Panc1 (cell line): ENCODE measurements around the gene PPP1CA. TPM values are rescaled to one million over a fixed set of nuclear protein-coding genes. Genes with fewer than 3 reads are reported as not detected.

Source experiments
- ATAC-seq: fragments of 200-7000 bp; cut with Tn5 transposase; 2 replicates; pipeline ENCODE4 v1.9.1; 2020; ENCODE audit warnings: mild to moderate bottlenecking, moderate library complexity
- BruUV-seq: library from RNA; stranded (reverse); fragments of 400-500 nt; replicated peaks from 2 replicates; lab custom pipeline; 2021; lab: Mats Ljungman, UMichigan
- CTCF ChIA-PET: fragments of 300-600 bp; sonication (Branson Sonifier 250); formaldehyde crosslinking; loops from one replicate; lab custom pipeline; 2022; ENCODE audit warnings: antibody characterized with exemption; lab: Charles Lee
- POLR2A ChIA-PET: fragments of 300-600 bp; sonication (Branson Sonifier 250); formaldehyde crosslinking; loops from one replicate; lab custom pipeline; 2022; ENCODE audit warnings: antibody characterized with exemption; lab: Charles Lee
- DNase-seq: peaks from one replicate; pipeline ENCODE4 v3.0.0-alpha.2; 2010; ENCODE audit warnings: low read depth, low spot score
- H3K27ac ChIP-seq: 2 replicates; pipeline ENCODE4 v1.5.1; 2011; ENCODE audit warnings: mild to moderate bottlenecking, low read length, inconsistent platforms
- H3K27me3 ChIP-seq: fragments of 200-500 bp; sonication (Bioruptor generic); 2 replicates; pipeline ENCODE4 v1.6.0; 2014; ENCODE audit warnings: low read length, inconsistent platforms; ENCODE audit not compliant: control insufficient read depth, insufficient read depth
- H3K36me3 ChIP-seq: fragments of 200-500 bp; sonication (Bioruptor generic); 2 replicates; pipeline ENCODE4 v1.5.1; 2014; ENCODE audit warnings: inconsistent platforms, mild to moderate bottlenecking, low read length, moderate library complexity; ENCODE audit not compliant: control insufficient read depth, insufficient read depth
- H3K4me1 ChIP-seq: 2 replicates; pipeline ENCODE4 v1.5.1; 2011; ENCODE audit warnings: inconsistent platforms, mild to moderate bottlenecking, low read length, moderate library complexity; ENCODE audit not compliant: control insufficient read depth, insufficient read depth
- H3K4me3 ChIP-seq, 2 experiments: 2 replicates each; pipeline ENCODE4 v1.5.1; 2011 to 2012; ENCODE audit warnings: low read depth in 2 of 2, low read length in 2 of 2, mild to moderate bottlenecking in 2 of 2, inconsistent platforms in 1 of 2, moderate library complexity in 1 of 2
- H3K9me3 ChIP-seq: fragments of 200-500 bp; sonication (Bioruptor generic); 2 replicates; pipeline ENCODE4 v1.5.1; 2014; ENCODE audit warnings: low read depth, mild to moderate bottlenecking, inconsistent platforms, low read length, moderate library complexity; ENCODE audit not compliant: control insufficient read depth, insufficient read depth
- CTCF ChIP-seq: fragments of 450-650 bp; IDR thresholded peaks from 2 replicates; pipeline ENCODE4 v1.5.1; 2017; ENCODE audit warnings: mild to moderate bottlenecking
- POLR2AphosphoS5 ChIP-seq: IDR thresholded peaks from 2 replicates; pipeline ENCODE4 v1.6.1; 2012; ENCODE audit warnings: mild to moderate bottlenecking, low read depth, low read length, moderate library complexity
- REST ChIP-seq, 2 experiments: IDR thresholded peaks; 2 replicates each; pipeline ENCODE4 v1.6.1; 2011 to 2012; ENCODE audit warnings: low read depth in 2 of 2, control low read depth in 1 of 2, low read length in 1 of 2, mild to moderate bottlenecking in 1 of 2, moderate library complexity in 1 of 2; ENCODE audit not compliant: insufficient read depth in 1 of 2
- SIN3A ChIP-seq: IDR thresholded peaks from 2 replicates; pipeline ENCODE4 v1.6.1; 2012; ENCODE audit warnings: low read depth, mild to moderate bottlenecking, low read length, moderate library complexity, borderline replicate concordance; ENCODE audit not compliant: insufficient read depth
- TCF7L2 ChIP-seq: IDR thresholded peaks from 2 replicates; pipeline ENCODE4 v1.6.1; 2011; ENCODE audit warnings: mild to moderate bottlenecking, low read depth, low read length, inconsistent platforms
- in situ Hi-C: cut with HindIII; loops from 2 replicates; pipeline ENCODE4 v1.10.0; 2016; ENCODE audit warnings: low sequenced_read_pairs, low pct_unique_long_range_greater_than_20kb
- intact Hi-C: fragments of 100-400 bp; cut with micrococcal nuclease; formaldehyde crosslinking; loops from one replicate; pipeline ENCODE4 v1.10.0; 2022; ENCODE audit not compliant: unreplicated experiment
- total RNA-seq: library from RNA; stranded (reverse); gene quantifications from one replicate; pipeline ENCODE4 v1.2.1, GENCODE V29; 2021; ENCODE audit not compliant: unreplicated experiment

PPP1CA gene
- total RNA-seq, 1 experiment from 2014 or later: 361 TPM

GRCh38 chr11:67441098-67441563 is 39.5 kb upstream of the PPP1CA start:
- DNase-seq (no peak), ATAC-seq (no peak)
- in situ Hi-C loops (no loop called here), intact Hi-C loops (no loop called here)
- ChIA-PET CTCF (no interaction called here), POLR2A (no interaction called here)
- TF ChIP-seq CTCF (no peak), POLR2AphosphoS5 (no peak), TCF7L2 (no peak), SIN3A (no peak), REST (IDR thresholded peaks at IDR 0.05; ENCODE audit: insufficient read depth in 1 of 2, low read depth in 2 of 2, low read length in 1 of 2) (no peak)
- Histone ChIP-seq H3K27ac (no peak overlapping the region; the same call in 1 of the 2 replicates), H3K4me3 (no peak overlapping the region), H3K4me1 (peaks cover 59% of the 10 kb centered on the region), H3K36me3 (peaks cover 2% of the 10 kb centered on the region; the same call in 1 of the 2 replicates), H3K27me3 (no peaks in the 10 kb centered on the region), H3K9me3 (no peaks in the 10 kb centered on the region)
- BruUV-seq: no TSS peak

- intact Hi-C loops (no loop called here), in situ Hi-C loops (no loop called here)
- ATAC-seq: no peak
- Histone ChIP-seq H3K27me3 (no peaks in the 10 kb centered on the region), H3K27ac (peak overlapping the region; percentile 45; the same call in 1 of the 2 replicates), H3K4me1 (peaks cover 64% of the 10 kb centered on the region), H3K4me3 (no peak overlapping the region), H3K9me3 (no peaks in the 10 kb centered on the region), H3K36me3 (peaks cover 2% of the 10 kb centered on the region; the same call in 1 of the 2 replicates)
- POLR2A ChIA-PET: no interaction called here
- no peak for DNase-seq
- TSS peak; percentile 65 for BruUV-seq
- CTCF ChIA-PET: no interaction called here
- no peak for TF ChIP-seq REST (IDR thresholded peaks at IDR 0.05; ENCODE audit: insufficient read depth in 1 of 2, low read depth in 2 of 2, low read length in 1 of 2)
- no peak for TF ChIP-seq TCF7L2
- no peak for TF ChIP-seq SIN3A
- no peak for TF ChIP-seq CTCF
- TF ChIP-seq POLR2AphosphoS5: no peak
Observed at GRCh38 chr11:67440229-67441097, 38.8 kb upstream of the PPP1CA start.
